HG02981 (cell line): ENCODE measurements around the gene MAP3K1.
"Not testable (repeated sequence)": the region's sequence is repeated elsewhere in the genome, so short reads cannot be mapped to it uniquely, and the experiment has no call there.

ENCODE experiments used
- ATAC-seq: cut with Tn5 transposase; IDR thresholded peaks from one replicate; pipeline ENCODE4 v1.9.1; 2021; ENCODE audit warnings: mild to moderate bottlenecking, moderate library complexity; ENCODE audit not compliant: unreplicated experiment

Gene MAP3K1

DNA sequence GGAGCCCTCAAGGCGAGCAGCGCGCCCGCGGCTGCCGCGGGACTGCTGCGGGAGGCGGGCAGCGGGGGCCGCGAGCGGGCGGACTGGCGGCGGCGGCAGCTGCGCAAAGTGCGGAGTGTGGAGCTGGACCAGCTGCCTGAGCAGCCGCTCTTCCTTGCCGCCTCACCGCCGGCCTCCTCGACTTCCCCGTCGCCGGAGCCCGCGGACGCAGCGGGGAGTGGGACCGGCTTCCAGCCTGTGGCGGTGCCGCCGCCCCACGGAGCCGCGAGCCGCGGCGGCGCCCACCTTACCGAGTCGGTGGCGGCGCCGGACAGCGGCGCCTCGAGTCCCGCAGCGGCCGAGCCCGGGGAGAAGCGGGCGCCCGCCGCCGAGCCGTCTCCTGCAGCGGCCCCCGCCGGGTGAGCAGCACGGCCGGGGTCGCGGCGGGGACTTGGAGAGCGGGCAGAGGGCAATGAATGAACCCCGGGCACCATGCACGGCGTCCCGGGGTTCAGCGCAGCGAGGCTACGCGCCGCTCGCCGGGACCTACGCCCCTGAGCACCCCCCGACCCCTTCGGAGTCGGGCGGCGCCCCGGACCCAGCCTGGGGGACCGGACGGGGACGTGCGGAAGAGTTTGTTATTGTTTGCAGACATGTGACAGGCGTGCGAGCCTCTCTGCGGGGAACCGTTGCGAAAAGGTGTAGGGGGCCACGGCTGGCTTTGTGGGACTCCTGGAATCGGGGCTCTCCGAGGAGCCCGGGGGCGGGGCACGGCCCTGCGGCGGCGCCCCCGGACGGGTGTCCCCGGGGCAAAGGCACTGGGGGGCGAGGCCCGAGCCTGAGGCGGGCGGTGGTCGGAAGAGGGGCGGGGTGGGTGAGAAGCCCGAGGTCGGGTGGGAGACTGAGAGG is 553 bp downstream of the MAP3K1 start:
- ATAC-seq = peak; percentile 26

DNA sequence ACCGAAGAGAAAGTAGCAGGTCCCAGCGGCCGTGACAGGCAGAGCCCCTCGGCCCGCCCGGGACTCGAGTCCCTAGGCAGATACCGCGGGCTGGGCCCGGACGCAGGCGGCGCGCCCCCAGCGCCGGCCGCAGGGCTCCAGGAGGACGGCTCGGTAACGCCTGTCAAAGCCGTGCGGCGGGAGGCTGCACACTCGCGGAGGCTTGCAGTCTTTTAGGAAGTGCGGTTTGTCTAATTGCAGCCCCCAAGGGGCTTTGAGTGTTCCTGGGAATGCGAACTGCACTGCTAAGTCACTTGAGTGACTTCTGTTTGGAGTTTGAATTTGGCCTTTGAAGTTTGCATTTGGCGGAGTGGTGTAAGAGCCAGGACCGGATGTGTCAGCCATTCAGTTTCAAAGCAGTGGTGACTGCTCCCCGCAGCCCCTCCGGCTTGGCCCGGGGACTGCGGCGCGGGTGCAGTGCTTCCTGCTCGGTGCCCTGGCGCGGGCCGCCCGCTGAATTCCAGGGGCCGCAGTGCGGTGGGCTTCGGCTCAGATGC is 1.3 kb downstream of the MAP3K1 start:
- peak; percentile 45 for ATAC-seq

DNA sequence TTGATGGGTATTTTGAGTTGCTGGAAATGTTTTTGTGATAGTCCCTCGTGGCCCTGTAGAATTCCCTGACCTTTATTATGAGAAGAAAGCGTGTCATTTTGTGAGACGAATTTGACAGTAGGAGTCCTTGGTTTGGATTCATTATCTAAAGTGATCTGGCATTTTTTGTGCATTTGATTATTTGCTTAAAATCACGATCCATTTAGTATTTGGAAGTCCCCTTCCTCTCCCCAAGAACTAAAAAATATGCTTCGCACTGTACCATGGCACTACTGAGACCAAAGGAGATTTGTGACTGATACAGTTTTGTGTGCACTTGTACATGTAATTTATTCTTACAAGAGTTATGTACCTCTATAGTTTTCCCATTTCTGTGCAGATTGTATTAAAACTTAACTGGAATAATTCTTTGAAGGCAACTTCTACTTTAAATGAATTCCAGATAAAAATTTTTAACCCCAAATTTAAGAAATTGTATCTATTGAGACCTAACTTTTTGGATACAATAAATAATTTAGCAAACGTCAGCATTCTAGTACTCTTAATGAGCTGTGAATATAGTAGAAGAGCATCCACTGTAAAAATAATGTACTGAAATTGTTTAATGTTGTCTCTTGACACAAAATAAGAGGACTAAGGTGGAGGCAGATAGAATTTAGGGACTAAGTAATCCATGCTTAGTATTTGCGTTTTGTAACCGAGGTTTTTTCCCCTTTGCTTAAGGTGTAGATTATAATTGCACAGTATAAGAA is 2.1 kb downstream of the MAP3K1 start:
- no peak for ATAC-seq

DNA sequence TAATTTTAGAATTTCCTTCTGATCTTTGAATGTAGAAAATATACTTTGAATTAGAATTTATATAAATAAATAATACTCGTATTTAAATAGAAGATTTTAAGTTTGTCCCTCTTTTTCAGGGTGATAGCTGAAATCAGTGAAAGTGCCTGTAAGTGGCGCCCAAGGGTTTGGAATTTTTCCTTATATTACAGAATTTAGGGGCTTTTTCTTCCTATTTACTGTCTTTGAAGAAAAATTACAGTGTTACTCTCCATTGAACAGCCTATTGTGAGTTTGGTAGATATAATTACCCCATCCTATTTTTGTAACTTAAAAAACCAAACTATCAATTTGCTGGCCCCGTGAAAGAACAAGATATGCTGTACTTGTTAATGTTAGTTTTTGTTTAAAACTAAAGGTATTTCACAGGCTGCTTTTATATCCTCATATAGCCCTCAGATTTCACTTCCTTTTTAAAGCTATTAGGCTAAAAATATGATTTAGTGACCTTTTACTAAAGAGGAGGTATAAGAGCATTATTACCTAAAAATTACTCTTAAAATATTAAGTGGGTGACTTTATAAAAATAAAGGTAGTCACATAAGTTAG is 3.2 kb downstream of the MAP3K1 start:
- ATAC-seq = no peak

DNA sequence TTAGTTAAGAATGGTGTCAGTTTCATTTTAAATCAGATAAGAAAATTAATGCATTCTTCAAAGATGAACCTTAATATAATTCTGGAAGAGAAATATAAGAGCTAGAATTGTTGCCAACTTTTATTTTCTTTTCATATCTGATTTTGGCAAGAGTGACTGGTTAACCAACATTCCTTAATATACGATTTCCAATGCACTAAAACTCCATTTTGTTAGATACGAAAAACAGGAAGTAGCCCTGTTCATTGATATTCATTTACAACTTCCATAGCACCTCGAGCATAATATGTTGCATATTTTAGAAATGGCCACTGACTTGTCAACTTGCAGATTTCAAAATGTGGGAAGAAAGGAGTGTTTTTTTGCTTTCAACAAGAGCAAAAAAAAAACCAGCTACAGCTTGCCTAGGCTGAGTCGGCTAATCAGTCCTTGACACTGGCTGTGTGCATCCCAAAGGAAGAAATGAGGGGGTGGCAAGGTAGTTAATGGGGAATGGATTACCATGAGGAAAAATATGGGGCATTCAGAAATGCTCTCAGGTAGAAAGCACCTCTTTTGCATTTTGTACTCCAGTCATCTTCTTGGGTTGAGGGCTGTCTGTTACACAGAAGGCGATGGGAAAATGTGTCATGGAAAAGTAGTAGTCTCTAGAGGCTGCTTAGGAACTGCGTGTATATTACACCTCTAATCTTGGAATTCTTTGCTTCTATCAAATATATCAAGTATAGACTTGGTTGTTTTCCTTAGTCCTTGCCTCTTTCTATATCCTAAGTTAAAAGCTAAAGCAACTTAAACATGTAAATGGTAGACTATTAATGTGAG is 3.9 kb downstream of the MAP3K1 start:
- no peak for ATAC-seq

DNA sequence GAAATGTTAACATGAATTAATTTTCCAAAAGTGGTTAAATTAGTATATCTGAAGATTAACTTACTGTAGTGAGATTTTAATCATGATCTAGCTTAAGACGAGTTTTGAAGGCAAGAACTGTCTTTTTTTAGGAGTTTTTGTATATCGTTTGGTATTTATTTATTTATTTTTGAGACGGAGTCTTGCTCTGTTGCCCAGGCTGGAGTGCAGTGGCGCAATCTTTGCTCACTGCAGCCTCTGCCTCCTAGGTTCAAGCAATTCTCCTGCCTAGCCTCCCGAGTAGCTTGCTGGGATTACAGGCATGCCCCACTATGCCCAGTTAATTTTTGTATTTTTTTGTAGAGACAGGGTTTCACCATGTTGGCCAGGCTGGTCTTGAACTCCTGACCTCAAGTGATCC is 6.5 kb downstream of the MAP3K1 start:
- ATAC-seq = not testable (repeated sequence)

DNA sequence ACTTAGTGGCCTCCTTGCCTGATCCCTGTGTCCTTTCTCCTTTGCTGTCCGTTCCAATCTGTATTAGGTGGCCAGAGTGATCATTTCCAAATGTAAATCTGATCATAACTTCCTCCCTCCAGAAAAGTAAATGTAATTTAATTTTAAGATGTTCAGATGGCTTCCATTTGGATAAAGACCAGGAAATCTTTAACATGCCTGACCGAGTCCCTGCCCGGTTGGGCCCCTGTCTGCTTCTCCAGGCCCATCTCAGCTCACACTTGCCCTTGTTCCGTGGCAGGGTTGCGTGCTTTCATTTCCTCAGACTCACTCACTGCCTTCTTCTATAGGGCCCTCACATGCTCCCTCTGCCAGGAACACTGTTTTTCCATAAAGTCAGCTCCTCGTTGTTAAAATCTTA is 7.6 kb downstream of the MAP3K1 start:
- ATAC-seq = no peak

DNA sequence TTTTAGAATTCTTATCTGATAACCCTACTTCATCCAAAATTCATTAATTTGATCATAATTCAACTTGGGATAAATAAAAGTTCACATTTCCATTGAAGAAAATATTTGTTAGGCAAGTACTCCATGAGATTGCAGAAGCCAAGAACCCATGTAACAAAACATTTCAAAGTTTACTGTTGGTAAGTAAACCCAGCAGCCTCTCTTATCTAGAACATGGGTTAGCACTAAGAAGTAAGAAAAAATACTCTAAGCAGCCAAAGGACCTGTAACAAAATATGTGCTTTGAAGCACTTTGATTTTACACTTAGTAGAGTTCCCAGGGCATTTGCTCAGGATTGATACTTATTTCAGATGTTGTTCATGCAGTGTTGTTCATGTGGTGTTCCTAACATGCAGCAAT is 8.7 kb downstream of the MAP3K1 start:
- no peak for ATAC-seq

DNA sequence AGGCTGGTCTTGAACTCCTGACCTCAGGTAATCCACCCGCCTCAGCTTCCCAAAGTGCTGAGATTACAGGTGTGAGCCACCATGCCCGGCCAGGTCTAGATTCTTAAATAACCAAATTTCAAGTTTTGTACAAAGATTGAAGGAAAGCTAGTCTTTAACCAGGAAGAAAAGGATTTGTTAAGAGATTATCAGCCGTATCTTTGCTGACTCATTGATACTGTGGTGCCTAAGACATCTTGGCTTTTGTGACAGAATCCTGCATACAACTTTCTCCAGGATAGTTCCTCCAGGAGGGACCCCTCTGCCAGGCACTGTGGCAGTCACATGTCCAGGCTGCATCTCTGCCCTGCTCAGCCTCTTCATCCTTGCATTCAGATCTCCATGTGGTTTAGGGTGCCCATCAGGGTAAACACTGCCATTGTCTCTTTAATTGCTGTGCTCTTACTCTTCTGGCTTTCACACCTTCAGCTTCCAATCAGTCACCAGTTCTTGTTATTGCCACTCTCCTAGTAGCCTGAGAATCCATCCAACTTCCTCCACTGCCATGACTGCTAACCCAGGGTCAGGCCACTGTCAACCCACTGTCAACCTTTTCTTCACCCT is 10.0 kb downstream of the MAP3K1 start:
- ATAC-seq = no peak

DNA sequence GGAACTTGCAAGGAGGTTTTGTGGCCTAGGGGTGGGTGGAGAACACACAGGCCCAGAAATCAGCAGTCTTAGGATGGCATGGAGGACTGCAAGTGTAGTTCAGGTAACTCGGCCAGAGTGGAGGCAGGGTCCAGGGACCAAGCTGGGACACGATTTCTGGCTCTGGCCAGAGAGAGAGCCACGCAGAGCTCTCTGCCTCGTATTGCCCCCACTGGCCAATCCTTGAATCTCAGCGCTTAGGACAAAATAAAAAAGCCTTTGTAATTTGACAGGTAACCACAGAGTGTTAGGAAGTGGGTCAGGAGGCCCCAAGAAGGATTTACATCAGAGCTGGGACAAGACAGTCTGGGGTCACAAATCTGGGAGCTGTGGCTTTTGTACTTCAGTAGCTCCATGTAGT is 11.7 kb downstream of the MAP3K1 start:
- ATAC-seq = no peak

DNA sequence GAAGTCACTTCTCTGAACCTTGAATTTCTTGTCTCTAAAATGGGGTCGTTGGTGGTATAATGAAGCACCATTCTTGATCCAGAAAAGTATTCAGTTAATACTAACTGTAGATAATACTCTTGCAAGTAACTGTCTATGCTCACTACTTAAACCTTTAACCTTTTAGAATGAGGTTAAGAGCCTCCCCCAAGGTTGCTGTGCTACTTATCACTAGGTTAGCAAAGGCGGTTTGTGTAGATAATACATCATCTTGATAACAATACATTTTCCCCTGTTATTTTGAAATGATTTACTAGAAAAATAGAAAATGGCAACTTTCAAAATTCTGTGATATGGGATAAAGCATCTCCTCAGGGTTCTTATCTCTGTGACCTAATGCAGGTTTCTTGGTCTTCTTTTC is 12.6 kb downstream of the MAP3K1 start:
- ATAC-seq = no peak

DNA sequence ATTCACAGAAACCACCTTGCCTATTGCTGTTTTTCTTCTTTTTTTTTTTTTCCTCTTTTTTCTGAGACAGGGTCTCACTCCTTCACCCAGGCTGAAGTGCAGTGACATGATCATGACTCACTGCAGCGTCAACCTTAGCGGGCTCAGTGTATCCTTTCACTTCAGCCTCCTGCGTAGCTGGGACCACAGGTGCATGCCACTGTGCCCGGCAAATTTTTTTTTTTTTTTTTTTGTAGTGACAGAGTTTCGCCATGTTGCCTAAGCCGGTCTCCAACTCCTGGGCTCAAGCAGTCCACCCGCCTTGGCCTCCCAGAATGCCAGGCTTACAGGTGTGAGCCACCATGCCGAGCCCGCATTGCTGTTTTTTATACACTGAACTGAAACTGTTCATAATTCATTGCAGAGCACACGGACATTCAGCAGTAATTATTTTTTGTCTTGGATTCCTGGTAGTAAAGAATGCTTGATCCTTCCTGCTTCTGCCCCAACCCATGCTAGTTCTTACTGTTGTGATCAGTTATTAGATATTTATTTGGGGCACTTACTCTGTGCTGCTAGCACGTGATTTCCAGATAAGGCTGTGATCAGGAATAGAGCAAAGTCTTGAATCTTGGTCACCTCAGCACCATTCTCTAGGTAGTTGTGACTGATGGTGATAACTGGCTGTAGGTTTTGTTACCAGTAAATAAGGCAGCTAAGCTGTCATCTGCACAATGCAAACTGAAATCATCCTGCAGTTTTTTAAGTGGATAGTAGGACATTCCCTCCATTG is 14.0 kb downstream of the MAP3K1 start:
- no peak for ATAC-seq

DNA sequence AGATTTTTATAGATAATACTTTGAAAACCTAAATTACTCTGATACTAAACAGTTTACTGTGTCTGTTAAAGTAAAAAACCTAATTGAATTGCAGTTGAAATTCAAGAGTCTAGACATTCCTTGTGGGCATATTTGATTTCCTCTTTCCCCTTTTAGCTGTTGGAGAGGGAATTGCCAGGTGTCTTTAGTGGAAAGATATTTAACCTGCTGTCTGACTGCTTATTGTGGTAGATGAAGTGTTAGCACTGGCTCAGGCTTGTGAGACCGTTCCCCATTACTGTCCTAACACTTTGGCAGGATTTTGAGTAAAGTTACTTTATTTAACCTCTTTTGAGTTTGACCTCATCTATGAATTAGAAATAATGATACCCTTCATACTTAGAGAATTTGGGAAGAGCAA is 16.4 kb downstream of the MAP3K1 start:
- ATAC-seq = no peak

DNA sequence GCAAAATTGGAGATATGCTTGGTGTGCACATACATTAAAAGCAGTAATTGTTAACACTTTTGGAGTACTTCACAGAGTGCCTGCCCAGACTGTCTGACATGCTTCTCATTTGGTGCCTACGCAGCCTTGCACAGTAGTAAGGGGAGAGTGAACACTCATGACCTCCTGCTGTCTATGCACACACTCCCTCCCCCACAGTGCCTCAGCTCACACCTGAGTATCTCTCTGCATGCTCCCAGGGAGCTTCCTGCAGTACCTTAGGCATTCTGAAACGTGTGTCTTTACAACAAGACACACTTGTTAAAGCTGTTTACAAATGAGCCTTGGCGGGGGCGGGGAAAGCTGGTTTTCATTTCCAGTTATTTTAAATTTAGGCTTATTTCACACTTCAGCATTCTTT is 18.0 kb downstream of the MAP3K1 start:
- no peak for ATAC-seq

DNA sequence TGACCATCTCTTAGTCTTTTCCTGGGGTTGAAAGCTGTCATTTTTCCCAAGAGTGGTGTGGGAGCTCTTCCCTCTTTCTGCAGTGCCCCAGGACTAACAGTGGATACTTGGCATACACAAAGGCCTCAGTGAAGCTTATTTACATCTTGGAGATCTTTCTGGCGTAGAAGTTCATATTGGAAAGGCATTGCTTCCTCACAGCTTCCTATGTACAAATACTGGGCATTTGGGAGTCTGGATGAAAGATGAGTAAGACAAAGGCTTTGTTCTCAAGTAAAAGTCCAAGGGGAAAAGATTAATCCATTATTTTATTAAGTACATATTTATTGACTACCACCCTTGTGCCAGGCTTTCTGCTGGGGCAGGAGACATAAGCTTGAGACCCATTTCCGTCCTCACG is 22.0 kb downstream of the MAP3K1 start:
- ATAC-seq = no peak

DNA sequence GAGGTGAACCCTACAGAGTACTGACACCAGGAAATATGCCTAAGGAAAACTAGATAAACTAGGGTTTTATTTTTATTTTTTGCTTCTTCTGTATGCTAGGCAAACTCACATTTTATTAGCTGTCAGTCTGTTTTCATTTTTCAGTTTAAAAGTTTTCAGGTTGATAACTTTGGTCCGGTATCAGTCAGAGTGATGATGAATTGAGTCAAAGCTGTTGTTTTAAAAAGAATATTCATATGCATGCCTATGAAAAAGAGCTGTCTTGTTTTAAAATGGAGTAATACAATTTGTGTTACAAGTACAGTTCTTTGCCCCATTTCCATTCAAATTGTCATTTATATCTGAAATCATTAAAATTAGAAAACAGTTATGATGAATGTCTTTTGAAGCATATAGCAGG is 22.6 kb downstream of the MAP3K1 start:
- no peak for ATAC-seq

DNA sequence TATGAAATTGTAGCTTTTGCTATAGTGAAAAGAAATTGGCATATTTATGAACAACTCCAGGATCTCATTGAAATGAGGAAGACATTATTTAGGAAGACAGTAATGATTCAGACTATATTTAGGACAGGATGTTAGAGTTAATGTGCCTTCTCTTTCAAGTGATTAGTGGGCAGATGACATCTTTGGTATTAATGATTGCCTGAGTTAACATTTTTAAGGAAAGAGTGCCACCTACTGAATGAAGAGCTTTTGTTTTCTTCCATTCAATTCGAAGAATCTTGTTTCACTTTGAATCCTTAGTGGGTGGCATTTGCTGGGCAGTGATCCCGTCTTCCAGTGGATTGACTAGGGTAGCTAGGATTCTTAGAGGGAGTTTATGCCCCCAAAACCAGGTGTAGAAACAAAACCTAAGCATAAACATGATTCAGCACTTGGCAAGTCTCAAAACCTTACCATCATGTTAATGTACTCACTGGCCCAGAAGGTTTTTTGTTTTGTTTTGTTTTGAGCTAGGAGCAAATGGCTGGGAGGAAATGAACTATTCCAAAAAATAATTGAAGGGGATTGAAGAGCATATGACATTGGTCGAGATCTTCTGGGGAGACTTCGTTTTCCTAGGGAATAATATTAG is 23.2 kb downstream of the MAP3K1 start:
- peak; percentile 75 for ATAC-seq

DNA sequence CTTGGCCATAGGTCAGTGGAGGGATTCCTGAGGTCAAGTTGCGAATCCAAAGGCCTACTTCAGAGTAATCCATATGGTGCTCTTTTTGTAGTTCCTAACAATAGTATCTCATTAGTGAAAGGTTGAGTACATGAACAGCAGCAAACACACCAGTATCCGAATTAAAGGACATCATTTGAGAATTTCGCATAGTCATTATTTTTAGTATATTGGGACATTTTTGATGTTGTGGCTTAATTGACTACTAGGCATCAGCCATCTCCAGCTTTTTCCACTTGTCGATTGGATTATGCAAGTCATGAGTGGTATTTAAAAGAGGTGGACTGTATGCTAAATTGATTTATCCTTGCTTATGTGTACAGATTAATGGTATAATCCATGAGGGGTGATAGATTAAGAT is 23.7 kb downstream of the MAP3K1 start:
- no peak for ATAC-seq

DNA sequence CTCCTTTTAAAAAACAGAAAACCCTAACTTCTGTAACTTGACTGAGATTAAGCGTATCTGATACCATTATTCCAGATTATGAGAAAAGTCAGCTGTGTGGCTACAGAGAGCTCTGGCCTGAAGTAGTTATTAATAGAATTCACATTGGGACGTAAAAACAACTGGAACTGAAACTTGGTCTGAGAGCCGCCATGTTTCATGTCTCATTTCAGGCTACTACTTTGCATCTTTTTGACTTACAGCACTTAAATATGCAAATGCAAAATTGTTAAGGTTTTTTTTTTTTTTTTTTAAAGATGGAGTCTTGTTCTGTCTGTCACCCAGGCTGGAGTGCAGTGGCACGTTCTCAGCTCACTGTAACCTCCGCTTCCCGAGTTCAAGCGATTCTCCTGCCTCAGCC is 25.2 kb downstream of the MAP3K1 start:
- ATAC-seq = no peak
